MM.1S (cell line): Measurements from ENCODE around the gene GSG1.
A peak's percentile ranks its signal among the peaks of the same experiment; 100 is the strongest.
"Not testable (repeated sequence)": the region's sequence is repeated elsewhere in the genome, so short reads cannot be mapped to it uniquely, and the experiment has no call there.

ENCODE experiments used
- DNase-seq: peaks from one replicate; pipeline ENCODE4 v3.0.0-alpha.2; 2015
- H2AFZ ChIP-seq: fragments of 300-600 bp; sonication (generic); 2 replicates; pipeline ENCODE4 v1.6.0; 2016; ENCODE audit warnings: antibody characterized with exemption, low read length
- H3F3A ChIP-seq: fragments of 300-600 bp; sonication (generic); 2 replicates; pipeline ENCODE4 v1.6.1; 2016; ENCODE audit warnings: mild to moderate bottlenecking, antibody characterized with exemption, low read length, moderate library complexity, mixed read lengths; ENCODE audit not compliant: insufficient read depth
- H3K27ac ChIP-seq: fragments of 300-600 bp; sonication (generic); 2 replicates; pipeline ENCODE4 v1.5.1; 2016; ENCODE audit warnings: mild to moderate bottlenecking, low read length
- H3K27me3 ChIP-seq: fragments of 300-600 bp; sonication (generic); replicated peaks from 2 replicates; pipeline ENCODE4 v1.6.0; 2016; ENCODE audit warnings: low read length; ENCODE audit not compliant: insufficient read depth
- H3K36me3 ChIP-seq: fragments of 300-600 bp; sonication (generic); replicated peaks from 2 replicates; pipeline ENCODE4 v1.6.1; 2016; ENCODE audit warnings: mild to moderate bottlenecking, low read length, mixed read lengths; ENCODE audit not compliant: insufficient read depth
- H3K4me1 ChIP-seq: fragments of 300-600 bp; sonication (generic); 2 replicates; pipeline ENCODE4 v1.6.1; 2016; ENCODE audit warnings: low read length, mixed read lengths
- H3K4me2 ChIP-seq: fragments of 300-600 bp; sonication (generic); 2 replicates; pipeline ENCODE4 v1.6.0; 2016; ENCODE audit warnings: low read depth, low read length
- H3K4me3 ChIP-seq: fragments of 300-600 bp; sonication (generic); 2 replicates; pipeline ENCODE4 v1.5.1; 2016; ENCODE audit warnings: low read length, mixed read lengths
- H3K79me2 ChIP-seq: fragments of 300-600 bp; sonication (generic); 2 replicates; pipeline ENCODE4 v1.6.1; 2016; ENCODE audit warnings: mixed run types, low read length, mixed read lengths
- H3K9ac ChIP-seq: fragments of 300-600 bp; sonication (generic); 2 replicates; pipeline ENCODE4 v1.6.1; 2016; ENCODE audit warnings: low read length, mixed read lengths
- H3K9me2 ChIP-seq: fragments of 300-600 bp; sonication (generic); replicated peaks from 2 replicates; pipeline ENCODE4 v1.6.1; 2016; ENCODE audit warnings: mild to moderate bottlenecking, low read length, mixed read lengths; ENCODE audit not compliant: insufficient read depth
- H3K9me3 ChIP-seq: fragments of 300-600 bp; sonication (generic); replicated peaks from 2 replicates; pipeline ENCODE4 v1.6.1; 2016; ENCODE audit warnings: mild to moderate bottlenecking, low read length, mixed read lengths; ENCODE audit not compliant: insufficient read depth
- H4K20me1 ChIP-seq: fragments of 300-600 bp; sonication (generic); 2 replicates; pipeline ENCODE4 v1.6.1; 2016; ENCODE audit warnings: mild to moderate bottlenecking, low read length, moderate library complexity, mixed read lengths; ENCODE audit not compliant: insufficient read depth
- EZH2 ChIP-seq: fragments of 300-600 bp; sonication (generic); optimal IDR thresholded peaks from 2 replicates; pipeline ENCODE3; 2017; ENCODE audit warnings: low read depth, mild to moderate bottlenecking, antibody characterized with exemption, low read length, mixed read lengths
- EZH2phosphoT487 ChIP-seq: fragments of 300-600 bp; sonication (generic); IDR thresholded peaks from 2 replicates; pipeline ENCODE4 v1.6.1; 2018; ENCODE audit warnings: antibody characterized with exemption, low read length
- TF ChIP-seq, protein P1 (sequence below): fragments of 300-600 bp; sonication (generic); IDR thresholded peaks from 2 replicates; pipeline ENCODE4 v1.5.1; 2016; ENCODE audit warnings: antibody characterized with exemption, low read length, mixed read lengths

Gene GSG1

DNA sequence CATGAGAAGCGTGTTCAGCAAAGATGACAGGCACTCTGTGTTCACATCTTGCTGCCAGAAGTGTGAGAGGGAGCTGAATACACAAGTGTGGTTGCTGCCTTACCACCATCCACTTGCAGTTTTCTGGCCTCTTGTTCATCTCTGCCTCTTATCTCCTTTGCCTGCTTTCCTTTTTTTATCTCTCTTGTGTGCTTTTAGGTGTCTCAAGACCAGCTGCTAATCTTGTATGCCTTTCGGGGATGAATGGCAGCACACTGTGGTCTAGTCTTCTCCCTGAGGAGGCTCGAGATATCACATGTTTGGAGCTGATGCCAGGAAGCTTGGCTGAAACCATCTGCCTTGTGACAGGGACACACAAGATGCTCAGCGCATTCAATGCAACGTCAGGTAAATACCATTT is 42.1 kb downstream of the GSG1 start:
- no peak for DNase-seq
- H4K20me1 ChIP-seq, result no peaks in the 10 kb centered on the region
- no peak overlapping the region for H2AFZ ChIP-seq
- H3K4me3 ChIP-seq, result no peak overlapping the region
- H3K9me3 ChIP-seq, result no peaks in the 10 kb centered on the region
- no peaks in the 10 kb centered on the region for H3K9me2 ChIP-seq
- no peak overlapping the region for H3K9ac ChIP-seq
- H3K4me1 ChIP-seq, result no peaks in the 10 kb centered on the region
- no peaks in the 10 kb centered on the region for H3K27me3 ChIP-seq
- no peaks in the 10 kb centered on the region for H3F3A ChIP-seq
- H3K4me2 ChIP-seq, result no peak overlapping the region
- no peaks in the 10 kb centered on the region; the same call in 1 of the 2 replicates for H3K36me3 ChIP-seq
- H3K79me2 ChIP-seq, result no peaks in the 10 kb centered on the region
- no peak for TF ChIP-seq EZH2phosphoT487
- TF ChIP-seq, protein P1, sequence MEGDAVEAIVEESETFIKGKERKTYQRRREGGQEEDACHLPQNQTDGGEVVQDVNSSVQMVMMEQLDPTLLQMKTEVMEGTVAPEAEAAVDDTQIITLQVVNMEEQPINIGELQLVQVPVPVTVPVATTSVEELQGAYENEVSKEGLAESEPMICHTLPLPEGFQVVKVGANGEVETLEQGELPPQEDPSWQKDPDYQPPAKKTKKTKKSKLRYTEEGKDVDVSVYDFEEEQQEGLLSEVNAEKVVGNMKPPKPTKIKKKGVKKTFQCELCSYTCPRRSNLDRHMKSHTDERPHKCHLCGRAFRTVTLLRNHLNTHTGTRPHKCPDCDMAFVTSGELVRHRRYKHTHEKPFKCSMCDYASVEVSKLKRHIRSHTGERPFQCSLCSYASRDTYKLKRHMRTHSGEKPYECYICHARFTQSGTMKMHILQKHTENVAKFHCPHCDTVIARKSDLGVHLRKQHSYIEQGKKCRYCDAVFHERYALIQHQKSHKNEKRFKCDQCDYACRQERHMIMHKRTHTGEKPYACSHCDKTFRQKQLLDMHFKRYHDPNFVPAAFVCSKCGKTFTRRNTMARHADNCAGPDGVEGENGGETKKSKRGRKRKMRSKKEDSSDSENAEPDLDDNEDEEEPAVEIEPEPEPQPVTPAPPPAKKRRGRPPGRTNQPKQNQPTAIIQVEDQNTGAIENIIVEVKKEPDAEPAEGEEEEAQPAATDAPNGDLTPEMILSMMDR, result no peak
- H3K27ac ChIP-seq, result no peak overlapping the region

DNA sequence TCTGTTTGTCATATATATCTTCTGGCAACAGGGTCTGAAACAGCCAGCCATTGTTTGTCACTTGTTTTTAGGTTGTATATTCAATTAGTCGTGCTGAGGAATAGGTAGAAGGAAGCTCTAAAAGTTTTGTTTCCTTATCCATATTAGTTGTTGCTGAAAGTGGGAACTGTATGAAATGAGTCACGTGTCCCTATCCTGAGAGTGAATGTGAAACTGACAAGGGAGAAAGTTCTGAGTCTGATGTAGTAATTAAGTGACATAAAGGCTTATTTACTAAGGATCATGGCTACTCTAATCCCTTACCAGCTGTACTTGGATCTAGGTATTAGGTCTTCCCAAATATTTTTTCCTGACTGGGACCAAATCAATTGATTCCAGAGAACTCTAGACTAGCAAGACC is 42.9 kb downstream of the GSG1 start:
- H3K9me2 ChIP-seq, result no peaks in the 10 kb centered on the region
- H2AFZ ChIP-seq, result no peak overlapping the region
- H3K27ac ChIP-seq, result no peak overlapping the region
- no peaks in the 10 kb centered on the region for H3K9me3 ChIP-seq
- H3F3A ChIP-seq, result no peaks in the 10 kb centered on the region
- no peak overlapping the region for H3K9ac ChIP-seq
- no peaks in the 10 kb centered on the region; the same call in 1 of the 2 replicates for H3K36me3 ChIP-seq
- DNase-seq, result no peak
- no peak overlapping the region for H3K4me2 ChIP-seq
- no peak overlapping the region for H3K4me3 ChIP-seq
- H3K4me1 ChIP-seq, result no peaks in the 10 kb centered on the region
- no peaks in the 10 kb centered on the region for H4K20me1 ChIP-seq
- TF ChIP-seq EZH2 (no peak), EZH2phosphoT487 (no peak)
- TF ChIP-seq, protein P1, result no peak
- H3K27me3 ChIP-seq, result no peaks in the 10 kb centered on the region
- H3K79me2 ChIP-seq, result no peaks in the 10 kb centered on the region

DNA sequence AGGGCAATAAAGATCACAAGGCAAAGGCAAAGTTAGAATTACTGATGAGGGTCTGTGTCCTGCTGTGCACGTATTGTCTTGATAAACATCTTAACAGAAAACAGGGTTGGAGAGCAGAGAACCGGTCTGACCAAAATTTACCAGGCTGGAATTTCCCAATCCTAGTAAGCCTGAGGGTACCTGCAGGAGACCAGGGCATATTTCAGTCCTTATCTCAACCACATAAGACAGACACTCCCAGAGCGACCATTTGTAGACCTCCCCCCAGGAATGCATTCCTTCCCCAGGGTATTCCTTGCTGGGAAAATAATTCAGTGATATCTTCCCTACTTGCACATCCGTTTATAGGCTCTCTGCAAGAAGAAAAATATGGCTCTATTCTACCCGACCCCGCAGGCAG is 49.9 kb downstream of the GSG1 start:
- not testable (repeated sequence) for H3K9ac ChIP-seq, H3K27ac ChIP-seq, H3K36me3 ChIP-seq, H2AFZ ChIP-seq, H3K9me3 ChIP-seq, H3K27me3 ChIP-seq, H3K9me2 ChIP-seq, DNase-seq, H3K4me3 ChIP-seq, H3F3A ChIP-seq, H3K4me2 ChIP-seq, H4K20me1 ChIP-seq
- H3K4me1 ChIP-seq, result peaks cover 20% of the 10 kb centered on the region
- H3K79me2 ChIP-seq, result peaks cover 12% of the 10 kb centered on the region; the same call in 1 of the 2 replicates

GRCh38 chr12:13052421-13052820 is 51.0 kb downstream of the GSG1 start:
- H3K36me3 ChIP-seq, result no peaks in the 10 kb centered on the region
- peaks cover 5% of the 10 kb centered on the region; the same call in 1 of the 2 replicates for H3F3A ChIP-seq
- H3K4me3 ChIP-seq, result no peak overlapping the region
- DNase-seq, result peak; percentile 72
- no peaks in the 10 kb centered on the region for H3K9me2 ChIP-seq
- no peaks in the 10 kb centered on the region for H3K27me3 ChIP-seq
- H4K20me1 ChIP-seq, result no peaks in the 10 kb centered on the region
- TF ChIP-seq EZH2 (no peak), EZH2phosphoT487 (no peak)
- peaks cover 20% of the 10 kb centered on the region for H3K4me1 ChIP-seq
- no peak overlapping the region for H3K27ac ChIP-seq
- no peaks in the 10 kb centered on the region for H3K9me3 ChIP-seq
- H3K79me2 ChIP-seq, result peaks cover 12% of the 10 kb centered on the region; the same call in 1 of the 2 replicates
- no peak overlapping the region for H2AFZ ChIP-seq
- H3K9ac ChIP-seq, result no peak overlapping the region
- H3K4me2 ChIP-seq, result peak overlapping the region; percentile 38; the same call in 1 of the 2 replicates
